ENCODE measurements around the gene PCBP1. TPM values are rescaled to one million over a fixed set of nuclear protein-coding genes. Genes with fewer than 3 reads are reported as not detected.
"Not testable (repeated sequence)": the region's sequence is repeated elsewhere in the genome, so short reads cannot be mapped to it uniquely, and the experiment has no call there.

Gene PCBP1
- total RNA-seq, 1 donor from 2014 or later = 73.6 TPM

GRCh38 chr2:70099270-70099669 is 12.0 kb downstream of the PCBP1 start:
- DNase-seq (ENCODE audit: low read depth) = no peak
- TF ChIP-seq CTCF (conservative IDR thresholded peaks at IDR 0.05; ENCODE audit: low read depth, low read length) = no peak
- no peak overlapping the region for H3K4me3 ChIP-seq (ENCODE audit: low read depth, low read length)

- TF ChIP-seq CTCF (conservative IDR thresholded peaks at IDR 0.05; ENCODE audit: low read depth, low read length) = no peak
- H3K4me3 ChIP-seq (ENCODE audit: low read depth, low read length) = no peak overlapping the region
- DNase-seq (ENCODE audit: low read depth) = no peak
These were observed 13.9 kb downstream of the PCBP1 start for GRCh38 chr2:70101174-70101573.

GRCh38 chr2:70101686-70102085 is 14.4 kb downstream of the PCBP1 start:
- not testable (repeated sequence) for DNase-seq (ENCODE audit: low read depth); H3K4me3 ChIP-seq (ENCODE audit: low read depth, low read length)

- not testable (repeated sequence) for DNase-seq (ENCODE audit: low read depth)
These were observed 15.1 kb downstream of the PCBP1 start for GRCh38 chr2:70102323-70102905.

GRCh38 chr2:70103531-70104061 is 16.3 kb downstream of the PCBP1 start:
- no peak for DNase-seq (ENCODE audit: low read depth)
- no peak for TF ChIP-seq CTCF (conservative IDR thresholded peaks at IDR 0.05; ENCODE audit: low read depth, low read length)
- H3K4me3 ChIP-seq (ENCODE audit: low read depth, low read length) = peak overlapping the region; percentile 24

More at GRCh38 chr2:70102323-70102905, 15.1 kb downstream of the PCBP1 start:
- not testable (repeated sequence) for H3K4me3 ChIP-seq (ENCODE audit: low read depth, low read length)

- DNase-seq (ENCODE audit: low read depth) = no peak
- peak overlapping the region; percentile 21 for H3K4me3 ChIP-seq (ENCODE audit: low read depth, low read length)
- TF ChIP-seq CTCF (conservative IDR thresholded peaks at IDR 0.05; ENCODE audit: low read depth, low read length) = no peak
These were observed 17.2 kb downstream of the PCBP1 start for GRCh38 chr2:70104231-70105111.

- H3K4me3 ChIP-seq (ENCODE audit: low read depth, low read length); DNase-seq (ENCODE audit: low read depth): not testable (repeated sequence)
These were observed 18.9 kb downstream of the PCBP1 start for GRCh38 chr2:70106138-70106537.

- H3K4me3 ChIP-seq (ENCODE audit: low read depth, low read length); DNase-seq (ENCODE audit: low read depth): not testable (repeated sequence)
These were observed 23.1 kb downstream of the PCBP1 start for GRCh38 chr2:70110397-70110796.

Measured in epithelial cell of proximal tubule (primary cell).